ENCODE results near the gene MYOT. TPM values are rescaled to one million over a fixed set of nuclear protein-coding genes. Genes with fewer than 3 reads are reported as not detected.

MYOT gene
- total RNA-seq, 1 donor from 2014 or later: not detected

DNA sequence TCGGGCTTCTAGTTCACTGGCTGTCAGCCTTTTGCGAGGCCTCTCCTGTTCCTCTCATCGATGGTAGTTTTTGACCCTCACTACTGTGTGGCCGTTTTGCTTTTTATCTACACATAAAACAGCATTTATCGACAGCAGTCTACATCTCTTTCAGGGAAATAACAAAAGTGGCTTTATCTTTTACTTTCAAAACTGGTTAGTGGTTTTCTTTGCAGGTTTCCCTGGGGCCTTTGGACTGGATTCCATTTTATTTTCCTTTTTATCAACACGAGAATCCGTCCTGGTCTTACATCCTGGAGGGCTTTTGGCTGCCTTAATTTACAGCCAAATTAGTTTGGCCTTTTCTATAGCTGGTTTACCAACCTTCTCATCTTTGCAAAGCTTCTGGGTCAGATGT, 20.8 kb downstream of the MYOT start:
- H3K4me1 Mint-ChIP-seq (ENCODE audit: unreplicated experiment): peaks cover 4% of the 10 kb centered on the region
- no peak overlapping the region for H3K27ac Mint-ChIP-seq (ENCODE audit: unreplicated experiment)
- no peak for DNase-seq (ENCODE audit: extremely low spot score, unreplicated experiment)
- TF ChIP-seq, protein P1, sequence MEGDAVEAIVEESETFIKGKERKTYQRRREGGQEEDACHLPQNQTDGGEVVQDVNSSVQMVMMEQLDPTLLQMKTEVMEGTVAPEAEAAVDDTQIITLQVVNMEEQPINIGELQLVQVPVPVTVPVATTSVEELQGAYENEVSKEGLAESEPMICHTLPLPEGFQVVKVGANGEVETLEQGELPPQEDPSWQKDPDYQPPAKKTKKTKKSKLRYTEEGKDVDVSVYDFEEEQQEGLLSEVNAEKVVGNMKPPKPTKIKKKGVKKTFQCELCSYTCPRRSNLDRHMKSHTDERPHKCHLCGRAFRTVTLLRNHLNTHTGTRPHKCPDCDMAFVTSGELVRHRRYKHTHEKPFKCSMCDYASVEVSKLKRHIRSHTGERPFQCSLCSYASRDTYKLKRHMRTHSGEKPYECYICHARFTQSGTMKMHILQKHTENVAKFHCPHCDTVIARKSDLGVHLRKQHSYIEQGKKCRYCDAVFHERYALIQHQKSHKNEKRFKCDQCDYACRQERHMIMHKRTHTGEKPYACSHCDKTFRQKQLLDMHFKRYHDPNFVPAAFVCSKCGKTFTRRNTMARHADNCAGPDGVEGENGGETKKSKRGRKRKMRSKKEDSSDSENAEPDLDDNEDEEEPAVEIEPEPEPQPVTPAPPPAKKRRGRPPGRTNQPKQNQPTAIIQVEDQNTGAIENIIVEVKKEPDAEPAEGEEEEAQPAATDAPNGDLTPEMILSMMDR (IDR thresholded peaks at IDR 0.05): no peak
- H3K9me3 Mint-ChIP-seq (ENCODE audit: unreplicated experiment): no peaks in the 10 kb centered on the region
- peaks cover 7% of the 10 kb centered on the region for H3K27me3 Mint-ChIP-seq (ENCODE audit: unreplicated experiment)
- H3K4me3 Mint-ChIP-seq (ENCODE audit: unreplicated experiment): no peak overlapping the region
- no peaks in the 10 kb centered on the region for H3K36me3 Mint-ChIP-seq (ENCODE audit: unreplicated experiment)

DNA sequence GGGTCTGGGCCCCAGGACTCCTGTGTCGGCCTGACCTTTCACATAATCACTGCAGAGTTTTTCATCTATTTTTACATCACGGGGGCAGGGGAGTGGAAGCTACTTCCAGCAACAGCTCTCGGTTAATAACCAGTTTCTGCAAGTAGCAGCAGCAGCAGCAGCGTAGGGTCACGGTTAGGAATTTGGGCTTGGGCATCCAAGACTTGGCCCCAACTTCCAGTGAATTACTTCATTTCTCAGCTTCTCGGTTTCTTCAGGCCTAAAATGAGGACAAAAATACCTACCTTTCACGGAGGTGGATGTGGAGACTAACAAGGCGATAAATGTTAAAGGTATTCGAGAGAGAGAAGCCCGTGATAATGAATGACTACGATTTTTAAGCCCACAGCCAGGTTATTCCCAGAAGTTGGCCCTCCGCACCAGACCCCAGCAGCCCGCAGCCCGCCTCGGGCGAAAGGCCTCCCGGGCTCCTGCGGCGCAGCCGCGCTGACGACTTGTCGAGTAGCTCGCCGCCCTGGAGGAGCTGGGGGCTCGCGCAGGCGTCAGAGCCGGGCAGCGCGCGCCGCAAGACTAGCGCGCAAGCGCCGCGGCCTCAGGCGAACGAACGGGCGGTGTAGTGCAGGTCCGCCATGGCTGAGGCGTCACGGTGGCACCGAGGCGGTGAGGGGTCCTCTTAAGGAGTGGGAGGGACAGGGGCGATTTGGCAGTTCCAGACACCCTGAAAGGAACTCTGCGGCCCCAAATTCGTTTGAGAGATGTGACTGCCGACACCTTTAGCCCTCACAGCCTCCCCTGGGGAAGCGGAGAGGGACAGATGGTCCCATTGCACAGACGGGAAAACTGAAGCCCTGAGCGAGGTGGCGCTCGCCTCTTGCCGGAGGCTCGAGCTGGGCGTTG, 21.5 kb downstream of the MYOT start, which contains the start of gene PKD2L2:
Gene PKD2L2, plus strand, starts transcription at position 595 of the 897 bp plus-strand sequence. Its CDS starts 35 bp downstream, at position 630.
- H3K27me3 Mint-ChIP-seq (ENCODE audit: unreplicated experiment): peaks cover 7% of the 10 kb centered on the region
- H3K9me3 Mint-ChIP-seq (ENCODE audit: unreplicated experiment): no peaks in the 10 kb centered on the region
- TF ChIP-seq, protein P1 (IDR thresholded peaks at IDR 0.05): no peak
- H3K36me3 Mint-ChIP-seq (ENCODE audit: unreplicated experiment): no peaks in the 10 kb centered on the region
- H3K4me1 Mint-ChIP-seq (ENCODE audit: unreplicated experiment): peaks cover 4% of the 10 kb centered on the region
- no peak within 1 kb of the TSS for H3K4me3 Mint-ChIP-seq (ENCODE audit: unreplicated experiment)
- H3K27ac Mint-ChIP-seq (ENCODE audit: unreplicated experiment): no peak within 1 kb of the TSS
- DNase-seq (ENCODE audit: extremely low spot score, unreplicated experiment): peak; percentile 85

DNA sequence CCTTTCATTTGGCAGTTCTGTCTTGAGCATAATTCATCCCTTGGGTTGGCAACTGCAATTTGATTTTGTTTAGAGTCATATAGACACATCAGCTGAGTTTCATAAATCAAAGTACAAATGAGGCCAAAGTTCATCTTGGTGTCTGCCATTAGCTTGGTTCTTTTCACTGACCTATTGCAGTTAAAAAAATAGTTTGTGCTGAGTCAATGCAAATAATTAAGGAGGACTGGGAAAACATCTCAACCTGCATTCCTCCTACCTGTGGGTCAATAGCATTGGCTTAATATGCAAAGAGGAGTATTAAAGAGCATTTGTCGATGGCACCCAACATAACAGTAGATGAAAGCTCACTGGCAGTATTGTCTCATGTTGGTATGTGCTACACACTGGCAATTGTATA, 23.2 kb downstream of the MYOT start:
- DNase-seq (ENCODE audit: extremely low spot score, unreplicated experiment): no peak
- TF ChIP-seq, protein P1 (IDR thresholded peaks at IDR 0.05): no peak
- Mint-ChIP-seq H3K27me3 (ENCODE audit: unreplicated experiment) (peaks cover 7% of the 10 kb centered on the region), H3K4me1 (ENCODE audit: unreplicated experiment) (peaks cover 4% of the 10 kb centered on the region), H3K36me3 (ENCODE audit: unreplicated experiment) (no peaks in the 10 kb centered on the region), H3K27ac (ENCODE audit: unreplicated experiment) (no peak overlapping the region), H3K4me3 (ENCODE audit: unreplicated experiment) (no peak overlapping the region), H3K9me3 (ENCODE audit: unreplicated experiment) (no peaks in the 10 kb centered on the region)

DNA sequence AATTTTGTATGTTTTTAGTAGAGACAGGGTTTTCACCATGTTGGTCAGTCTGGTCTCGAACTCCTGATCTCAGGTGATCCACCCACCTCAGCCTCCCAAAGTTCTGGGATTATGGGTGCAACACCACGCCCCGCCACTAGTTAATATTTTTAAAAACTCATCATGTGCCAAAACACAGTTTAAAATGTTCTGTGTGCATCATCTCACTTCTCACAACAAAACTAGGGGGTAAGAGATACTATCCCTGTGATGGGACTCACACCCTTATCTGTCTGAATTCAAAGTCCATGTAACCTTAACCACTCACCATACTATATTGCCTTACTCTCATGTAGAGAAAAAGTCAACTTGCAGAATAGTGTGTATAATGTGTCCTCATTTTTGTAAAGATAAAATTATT, 24.2 kb downstream of the MYOT start:
- TF ChIP-seq, protein P1 (IDR thresholded peaks at IDR 0.05): peak; percentile 23
- peaks cover 7% of the 10 kb centered on the region for H3K27me3 Mint-ChIP-seq (ENCODE audit: unreplicated experiment)

DNA sequence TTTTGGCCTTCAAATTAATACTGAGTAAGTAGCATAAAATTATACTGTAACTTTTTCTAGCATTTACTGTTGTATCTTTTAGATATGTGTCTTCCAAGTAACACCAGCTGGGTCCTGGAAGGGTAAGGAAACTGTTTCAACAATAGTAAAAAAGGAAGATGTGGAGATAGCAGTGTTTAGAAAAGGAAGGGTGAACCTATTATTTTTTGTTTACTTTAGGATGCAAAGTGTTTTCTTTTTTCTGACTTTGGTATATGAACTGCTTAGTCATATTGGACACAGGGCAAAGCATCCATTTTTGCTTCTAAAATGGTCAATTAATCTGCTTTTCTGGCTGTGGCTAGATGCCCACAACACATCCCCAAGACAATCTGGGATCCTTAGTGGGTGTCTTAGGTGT, 26.9 kb downstream of the MYOT start:
- H3K36me3 Mint-ChIP-seq (ENCODE audit: unreplicated experiment): no peaks in the 10 kb centered on the region
- H3K4me1 Mint-ChIP-seq (ENCODE audit: unreplicated experiment): no peaks in the 10 kb centered on the region
- H3K9me3 Mint-ChIP-seq (ENCODE audit: unreplicated experiment): no peaks in the 10 kb centered on the region
- no peak overlapping the region for H3K4me3 Mint-ChIP-seq (ENCODE audit: unreplicated experiment)
- TF ChIP-seq, protein P1 (IDR thresholded peaks at IDR 0.05): no peak
- no peak overlapping the region for H3K27ac Mint-ChIP-seq (ENCODE audit: unreplicated experiment)
- DNase-seq (ENCODE audit: extremely low spot score, unreplicated experiment): no peak
- peaks cover 5% of the 10 kb centered on the region for H3K27me3 Mint-ChIP-seq (ENCODE audit: unreplicated experiment)

More for the DNA sequence above, 24.2 kb downstream of the MYOT start:
- no peaks in the 10 kb centered on the region for H3K36me3 Mint-ChIP-seq (ENCODE audit: unreplicated experiment)
- no peaks in the 10 kb centered on the region for H3K9me3 Mint-ChIP-seq (ENCODE audit: unreplicated experiment)
- DNase-seq (ENCODE audit: extremely low spot score, unreplicated experiment): no peak
- H3K4me3 Mint-ChIP-seq (ENCODE audit: unreplicated experiment): no peak overlapping the region
- H3K4me1 Mint-ChIP-seq (ENCODE audit: unreplicated experiment): peaks cover 4% of the 10 kb centered on the region
- no peak overlapping the region for H3K27ac Mint-ChIP-seq (ENCODE audit: unreplicated experiment)

All from osteocyte (in vitro differentiated cells).